ENCODE results near the gene SCAPER.
"Not testable (repeated sequence)": the region's sequence is repeated elsewhere in the genome, so short reads cannot be mapped to it uniquely, and the experiment has no call there.

The SCAPER gene

GRCh38 chr15:76572983-76573314 is 332.2 kb downstream of the SCAPER start:
- in situ Hi-C loops (cut with HindIII; ENCODE audit: low pct_ligation_motif_present, low pct_unique_long_range_greater_than_20kb, low sequenced_read_pairs), result no loop called here
- no peak for DNase-seq

- in situ Hi-C loops (cut with HindIII; ENCODE audit: low pct_ligation_motif_present, low pct_unique_long_range_greater_than_20kb, low sequenced_read_pairs), result no loop called here
- DNase-seq, result no peak
Observed at GRCh38 chr15:76566276-76566675, 338.9 kb downstream of the SCAPER start.

- in situ Hi-C loops (cut with HindIII; ENCODE audit: low pct_ligation_motif_present, low pct_unique_long_range_greater_than_20kb, low sequenced_read_pairs), result no loop called here
- no peak for DNase-seq
Observed at GRCh38 chr15:76565366-76565765, 339.8 kb downstream of the SCAPER start.

DNA sequence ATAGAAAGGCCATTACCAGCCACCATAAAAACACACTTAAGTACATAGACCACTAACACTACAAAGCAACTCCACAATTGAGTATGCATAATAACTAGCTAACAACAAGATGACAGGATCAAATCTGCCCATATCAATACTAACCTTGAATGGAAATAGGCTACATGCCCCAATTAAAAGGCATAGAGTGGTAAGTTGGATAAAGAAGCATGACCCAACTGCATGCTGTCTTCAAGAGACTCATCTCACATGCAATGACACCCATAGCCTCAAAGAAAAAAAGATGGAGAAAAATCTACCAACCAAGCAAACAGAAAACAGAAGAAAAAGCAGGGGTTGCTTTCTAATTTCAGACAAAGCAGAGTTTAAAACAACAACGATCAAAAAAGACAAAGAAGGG is 349.9 kb downstream of the SCAPER start:
- no peak for DNase-seq
- in situ Hi-C loops (cut with HindIII; ENCODE audit: low pct_ligation_motif_present, low pct_unique_long_range_greater_than_20kb, low sequenced_read_pairs), result no loop called here

DNA sequence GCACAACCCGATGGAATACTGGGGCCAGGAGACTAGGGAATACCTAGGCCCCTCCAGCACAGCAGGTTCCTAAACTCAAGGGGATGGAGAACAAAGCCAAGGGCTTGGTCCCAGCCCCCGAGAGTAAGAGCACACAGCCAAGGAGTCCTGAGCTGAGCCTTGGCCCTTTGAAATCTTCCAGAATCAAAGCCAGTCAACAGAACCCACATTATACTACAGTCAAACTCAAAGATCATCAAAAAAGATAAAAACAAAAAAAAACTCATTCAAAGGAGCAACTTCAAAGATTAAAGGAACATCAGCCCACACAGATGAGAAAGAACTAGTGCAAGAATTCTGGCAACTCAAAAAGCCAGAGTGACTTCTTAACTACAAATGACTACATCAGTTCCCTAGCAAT is 351.6 kb downstream of the SCAPER start:
- in situ Hi-C loops (cut with HindIII; ENCODE audit: low pct_ligation_motif_present, low pct_unique_long_range_greater_than_20kb, low sequenced_read_pairs), result no loop called here
- no peak for DNase-seq

DNA sequence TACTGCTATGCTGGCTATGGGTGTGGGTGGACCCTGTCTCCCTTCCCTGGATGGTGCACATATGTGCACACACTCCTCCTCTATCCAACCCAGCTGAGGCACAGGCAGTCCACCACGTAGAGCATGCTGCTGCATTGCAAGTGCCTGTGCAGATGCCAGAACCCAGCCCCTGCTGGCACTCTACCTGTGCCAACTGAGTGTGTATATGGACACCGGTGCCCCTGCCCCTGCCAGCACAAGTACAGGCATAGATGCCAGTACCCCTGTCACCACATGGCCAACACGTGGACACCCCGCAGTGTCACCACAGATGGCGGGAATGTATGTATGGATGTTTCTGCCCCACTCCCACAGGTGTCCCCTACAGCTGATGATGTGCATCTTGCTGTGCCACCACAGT is 352.0 kb downstream of the SCAPER start:
- no peak for DNase-seq
- in situ Hi-C loops (cut with HindIII; ENCODE audit: low pct_ligation_motif_present, low pct_unique_long_range_greater_than_20kb, low sequenced_read_pairs), result no loop called here

DNA sequence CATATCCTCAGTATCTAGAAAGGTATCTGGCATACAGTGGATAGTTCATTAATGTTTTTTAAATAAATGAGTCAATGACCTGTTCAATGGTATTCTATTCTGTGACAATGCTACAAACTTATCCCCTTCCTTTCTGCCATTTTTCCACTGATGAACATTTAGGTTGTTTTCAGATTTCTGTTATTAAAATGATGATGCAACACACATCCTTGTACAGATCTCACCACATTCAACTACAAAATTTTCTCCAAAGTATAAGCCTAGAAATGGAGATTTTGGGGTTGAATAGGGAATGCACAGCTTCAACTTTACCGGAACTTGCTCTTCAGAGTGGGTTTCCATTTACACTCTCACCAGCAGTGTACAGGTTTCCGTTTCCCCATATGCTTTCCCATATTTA is 358.3 kb downstream of the SCAPER start:
- DNase-seq, result no peak
- in situ Hi-C loops (cut with HindIII; ENCODE audit: low pct_ligation_motif_present, low pct_unique_long_range_greater_than_20kb, low sequenced_read_pairs), result no loop called here

DNA sequence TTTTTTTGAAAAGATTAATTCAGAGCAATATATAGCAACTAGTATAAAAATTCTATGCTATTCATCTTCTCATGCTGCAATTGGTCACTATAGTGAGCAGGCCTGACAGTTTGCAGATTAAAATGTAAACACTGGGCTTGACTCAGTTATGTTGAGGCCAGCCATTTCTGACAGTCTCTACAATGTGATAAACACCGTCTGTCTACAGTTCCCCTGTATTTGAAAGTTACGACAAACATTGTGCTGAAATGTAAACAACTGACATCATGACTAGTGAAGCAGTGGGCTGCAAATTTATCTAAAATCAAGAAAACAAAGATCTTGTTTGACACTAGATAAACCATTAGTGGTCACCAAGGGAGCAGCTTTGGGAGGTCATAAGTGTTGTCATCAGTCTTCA is 371.1 kb downstream of the SCAPER start:
- DNase-seq, result no peak
- in situ Hi-C loops (cut with HindIII; ENCODE audit: low pct_ligation_motif_present, low pct_unique_long_range_greater_than_20kb, low sequenced_read_pairs), result no loop called here

GRCh38 chr15:76533060-76533820 is 371.9 kb downstream of the SCAPER start:
- in situ Hi-C loops (cut with HindIII; ENCODE audit: low pct_ligation_motif_present, low pct_unique_long_range_greater_than_20kb, low sequenced_read_pairs), result no loop called here
- DNase-seq, result no peak

GRCh38 chr15:76529911-76530310 is 375.2 kb downstream of the SCAPER start:
- in situ Hi-C loops (cut with HindIII; ENCODE audit: low pct_ligation_motif_present, low pct_unique_long_range_greater_than_20kb, low sequenced_read_pairs), result no loop called here
- DNase-seq, result no peak

- DNase-seq, result no peak
- in situ Hi-C loops (cut with HindIII; ENCODE audit: low pct_ligation_motif_present, low pct_unique_long_range_greater_than_20kb, low sequenced_read_pairs), result no loop called here
Observed at GRCh38 chr15:76526111-76526510, 379.0 kb downstream of the SCAPER start.

DNA sequence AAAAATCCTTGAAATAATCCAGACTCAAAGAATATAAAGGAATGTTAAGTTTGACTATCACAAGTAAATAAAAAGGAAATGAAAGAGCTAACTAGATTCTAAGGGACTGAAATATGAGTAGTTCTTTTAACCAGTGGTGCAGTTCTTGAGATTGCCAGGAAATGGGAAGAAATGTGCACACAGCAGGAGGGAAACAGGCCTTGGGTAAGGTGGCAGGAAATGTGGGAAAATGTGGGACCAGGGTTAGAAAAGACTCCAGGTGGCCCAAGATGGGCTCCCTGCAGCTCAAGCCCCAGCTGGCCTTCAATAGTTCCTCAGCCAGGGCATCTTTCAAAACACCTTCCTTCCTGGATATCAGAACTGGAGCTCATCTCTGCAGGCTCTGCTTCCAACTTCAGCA is 387.2 kb downstream of the SCAPER start:
- DNase-seq, result no peak
- in situ Hi-C loops (cut with HindIII; ENCODE audit: low pct_ligation_motif_present, low pct_unique_long_range_greater_than_20kb, low sequenced_read_pairs), result no loop called here

DNA sequence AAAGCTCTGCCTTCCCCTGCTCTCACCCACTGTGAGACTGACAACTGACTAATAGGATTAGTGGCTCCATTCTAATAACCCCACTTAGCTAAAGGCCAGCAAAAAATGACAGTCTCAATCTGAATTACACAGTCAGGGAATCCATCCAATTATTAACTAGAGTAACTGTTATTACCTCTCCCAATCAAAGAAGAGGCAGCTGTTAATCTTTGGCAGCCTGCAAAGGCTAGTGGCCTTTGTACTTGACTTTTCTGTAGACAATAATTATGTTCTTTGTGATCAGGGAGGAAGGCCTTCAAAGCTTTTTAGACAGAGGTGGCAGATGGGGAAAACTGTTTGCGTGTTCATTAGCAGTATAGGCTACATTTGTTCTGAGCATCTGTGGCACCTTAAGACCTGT is 390.9 kb downstream of the SCAPER start:
- no peak for DNase-seq
- in situ Hi-C loops (cut with HindIII; ENCODE audit: low pct_ligation_motif_present, low pct_unique_long_range_greater_than_20kb, low sequenced_read_pairs), result no loop called here

DNA sequence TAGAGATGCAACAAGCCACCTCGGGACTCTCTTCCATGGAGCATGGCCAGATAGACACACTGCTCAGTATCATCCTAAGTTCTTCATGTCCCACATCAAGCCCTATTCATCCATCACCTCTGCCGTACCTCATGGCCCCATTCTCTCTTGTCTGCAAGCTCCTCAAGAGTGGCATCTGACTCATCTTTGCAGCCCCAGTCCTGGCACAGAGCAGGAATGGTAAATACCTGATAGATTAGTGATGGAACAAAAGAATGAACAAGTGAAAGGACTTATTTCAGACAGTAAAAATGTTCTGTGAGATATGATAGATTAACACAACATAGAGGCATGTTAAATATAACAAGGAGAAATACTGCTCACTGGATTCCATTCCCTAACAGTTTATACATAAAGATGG is 392.2 kb downstream of the SCAPER start:
- no peak for DNase-seq
- in situ Hi-C loops (cut with HindIII; ENCODE audit: low pct_ligation_motif_present, low pct_unique_long_range_greater_than_20kb, low sequenced_read_pairs), result no loop called here

- in situ Hi-C loops (cut with HindIII; ENCODE audit: low pct_ligation_motif_present, low pct_unique_long_range_greater_than_20kb, low sequenced_read_pairs); DNase-seq: not testable (repeated sequence)
Observed at GRCh38 chr15:76510663-76511062, 394.5 kb downstream of the SCAPER start.

DNA sequence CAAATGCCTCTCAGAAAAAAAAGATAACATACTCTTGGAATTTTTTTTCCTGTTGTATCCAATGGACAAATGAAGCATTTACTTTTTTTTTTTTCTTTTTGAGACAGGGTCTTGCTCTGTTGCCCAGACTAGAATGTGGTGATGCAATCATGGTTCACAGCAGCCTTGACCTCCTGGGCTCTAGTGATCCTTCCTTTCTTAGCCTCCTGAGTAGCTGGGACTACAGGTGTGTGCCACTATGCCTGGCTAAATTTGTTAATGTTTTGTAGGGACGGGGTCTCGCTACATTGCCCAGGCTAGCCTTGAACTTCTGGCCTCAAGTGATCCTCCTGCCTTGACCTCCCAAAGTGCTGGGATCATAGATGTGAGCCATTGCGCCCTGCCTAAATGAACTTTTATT is 401.3 kb downstream of the SCAPER start:
- in situ Hi-C loops (cut with HindIII; ENCODE audit: low pct_ligation_motif_present, low pct_unique_long_range_greater_than_20kb, low sequenced_read_pairs), result no loop called here
- no peak for DNase-seq

- in situ Hi-C loops (cut with HindIII; ENCODE audit: low pct_ligation_motif_present, low pct_unique_long_range_greater_than_20kb, low sequenced_read_pairs), result no loop called here
- DNase-seq, result no peak
Observed at GRCh38 chr15:76503121-76503520, 402.0 kb downstream of the SCAPER start.

GRCh38 chr15:76502678-76503077 is 402.5 kb downstream of the SCAPER start:
- no peak for DNase-seq
- in situ Hi-C loops (cut with HindIII; ENCODE audit: low pct_ligation_motif_present, low pct_unique_long_range_greater_than_20kb, low sequenced_read_pairs), result no loop called here

DNA sequence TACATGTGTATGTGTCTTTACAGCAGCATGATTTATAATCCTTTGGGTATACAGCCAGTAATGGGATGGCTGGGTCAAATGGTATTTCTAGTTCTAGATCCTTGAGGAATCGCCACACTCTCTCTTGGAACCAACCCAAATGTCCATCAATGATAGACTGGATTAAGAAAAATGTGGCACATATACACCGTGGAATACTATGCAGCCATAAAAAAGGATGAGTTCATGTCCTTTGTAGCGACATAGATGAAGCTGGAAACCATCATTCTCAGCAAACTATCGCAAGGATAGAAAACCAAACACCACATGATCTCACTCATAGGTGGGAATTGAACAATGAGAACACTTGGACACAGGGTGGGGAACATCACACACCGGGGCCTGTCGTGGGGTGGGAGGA is 403.0 kb downstream of the SCAPER start:
- in situ Hi-C loops (cut with HindIII; ENCODE audit: low pct_ligation_motif_present, low pct_unique_long_range_greater_than_20kb, low sequenced_read_pairs); DNase-seq: not testable (repeated sequence)

- in situ Hi-C loops (cut with HindIII; ENCODE audit: low pct_ligation_motif_present, low pct_unique_long_range_greater_than_20kb, low sequenced_read_pairs), result no loop called here
Observed at GRCh38 chr15:76501726-76502125, 403.4 kb downstream of the SCAPER start.

GRCh38 chr15:76501011-76501410 is 404.1 kb downstream of the SCAPER start:
- in situ Hi-C loops (cut with HindIII; ENCODE audit: low pct_ligation_motif_present, low pct_unique_long_range_greater_than_20kb, low sequenced_read_pairs), result no loop called here
- no peak for DNase-seq

More at GRCh38 chr15:76501726-76502125, 403.4 kb downstream of the SCAPER start:
- DNase-seq, result no peak
